ENCODE measurements around the gene TEN1.
"Not testable (repeated sequence)": the region's sequence is repeated elsewhere in the genome, so short reads cannot be mapped to it uniquely, and the experiment has no call there.

TEN1 gene, protein sequence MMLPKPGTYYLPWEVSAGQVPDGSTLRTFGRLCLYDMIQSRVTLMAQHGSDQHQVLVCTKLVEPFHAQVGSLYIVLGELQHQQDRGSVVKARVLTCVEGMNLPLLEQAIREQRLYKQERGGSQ

GRCh38 chr17:75978938-75979704, at the start of gene TEN1, which contains the start of gene ACOX1:
TEN1 (plus strand) TSS chr17:75979240; CDS start chr17:75986193, 6,953 bp downstream.
ACOX1 (minus strand) TSS chr17:75979166; CDS start chr17:75979073, 93 bp downstream.
- peak; percentile 99 for DNase-seq

DNA sequence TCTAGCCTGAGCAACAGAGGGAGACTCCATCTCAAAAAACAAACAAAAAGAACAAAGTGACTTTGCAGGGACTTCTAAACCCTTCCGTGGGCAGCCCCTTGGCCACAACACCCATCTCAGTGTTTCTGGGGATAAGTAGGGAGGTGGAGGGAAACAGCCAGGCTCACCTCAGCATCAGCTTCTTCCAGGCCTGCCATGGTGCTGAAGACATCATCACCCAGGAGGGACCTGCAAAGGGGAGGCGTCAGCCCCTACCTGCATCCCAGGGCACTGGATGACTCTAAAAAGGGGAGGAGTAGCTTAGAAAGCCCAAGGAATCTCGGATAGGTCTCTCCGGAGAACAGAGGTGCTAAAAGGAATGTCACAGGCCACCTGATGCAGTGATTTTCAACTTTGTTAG, 48.0 kb upstream of the TEN1 start:
- no peak for DNase-seq

- DNase-seq, result no peak
Measured at GRCh38 chr17:75932852-75933251, 46.2 kb upstream of the TEN1 start.

- no peak for DNase-seq
Measured at GRCh38 chr17:75933808-75934207, 45.2 kb upstream of the TEN1 start.

GRCh38 chr17:75937652-75938051, 41.4 kb upstream of the TEN1 start:
- DNase-seq, result no peak

DNA sequence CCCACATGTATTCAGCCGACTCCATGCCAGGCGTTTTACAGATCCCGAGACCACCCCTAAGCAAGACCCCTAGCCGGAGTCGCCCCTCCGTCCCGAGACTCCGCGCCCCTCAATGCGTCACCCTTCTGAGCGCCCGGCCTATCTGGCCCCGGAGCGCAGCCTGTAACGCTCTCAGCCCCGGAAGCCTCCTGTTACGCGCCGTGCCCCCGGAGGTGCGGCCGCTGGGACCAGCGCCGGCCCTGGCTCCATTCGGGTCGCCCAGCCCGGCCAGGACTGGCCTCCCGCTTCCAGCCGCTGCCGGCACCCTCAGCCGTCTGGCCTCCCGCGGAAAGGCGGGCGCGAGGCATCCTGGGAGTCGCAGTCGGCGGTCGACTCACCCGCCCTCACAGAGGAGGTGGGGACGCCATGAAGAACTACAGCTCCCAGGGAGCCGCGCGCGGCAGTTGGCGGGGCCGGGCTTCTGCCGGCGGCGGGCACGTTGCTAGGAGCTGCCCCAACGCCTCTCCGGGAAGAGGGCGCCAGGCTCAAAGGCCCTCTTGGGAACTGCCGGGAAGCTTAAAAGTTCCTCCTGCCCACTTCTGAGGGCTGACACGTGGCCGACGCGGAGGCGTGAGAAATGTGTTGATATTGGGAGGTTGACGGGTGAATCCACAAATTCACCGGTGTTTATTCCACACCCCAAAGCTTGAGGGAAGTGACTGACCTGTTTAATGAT, 38.2 kb upstream of the TEN1 start, which contains the start of gene FBF1:
TSS of gene FBF1 (minus strand) at position 316 of the 715 bp plus-strand sequence. CDS start 2,893 bp downstream, outside the sequence.
- peak; percentile 96 for DNase-seq

DNA sequence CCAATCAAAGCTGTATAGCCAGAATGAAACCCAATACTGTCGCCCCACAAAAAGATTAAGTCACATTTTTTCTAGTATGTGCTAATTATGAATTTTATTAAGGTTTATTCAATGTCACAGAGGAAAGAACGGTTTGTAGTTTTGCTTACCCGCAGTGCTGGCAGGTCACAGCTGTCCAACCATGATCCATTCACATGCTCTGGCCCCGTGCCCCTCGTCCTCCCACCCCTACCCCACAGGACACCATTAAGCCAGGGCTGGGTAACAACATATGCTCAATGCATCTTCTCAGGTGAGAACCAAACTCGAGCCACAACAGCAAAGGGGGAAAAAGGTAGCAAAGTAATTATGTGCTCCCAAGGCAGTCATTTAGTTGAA, 37.6 kb upstream of the TEN1 start:
- DNase-seq, result no peak

DNA sequence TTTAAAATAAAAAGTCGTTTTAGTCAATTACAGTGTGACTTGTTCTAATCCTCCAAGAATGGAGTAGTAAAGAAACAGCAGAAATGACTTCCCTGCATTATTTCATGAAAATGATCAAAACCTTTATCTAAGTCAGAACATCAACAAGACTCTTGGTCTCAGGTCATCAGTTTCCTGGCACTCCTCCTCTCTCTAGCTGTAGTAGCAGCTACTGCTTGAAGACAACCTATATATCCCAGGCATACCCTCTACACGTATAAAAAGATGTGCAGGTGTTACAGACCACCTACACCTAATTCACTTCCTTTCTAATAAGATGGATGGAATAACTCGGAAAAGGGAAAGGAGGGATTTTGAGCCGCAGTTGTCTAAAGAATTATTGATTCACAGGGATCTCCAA, 36.6 kb upstream of the TEN1 start:
- no peak for DNase-seq

GRCh38 chr17:75943491-75943890, 35.5 kb upstream of the TEN1 start:
- DNase-seq, result no peak

- DNase-seq, result no peak
Measured at GRCh38 chr17:75945211-75945610, 33.8 kb upstream of the TEN1 start.

DNA sequence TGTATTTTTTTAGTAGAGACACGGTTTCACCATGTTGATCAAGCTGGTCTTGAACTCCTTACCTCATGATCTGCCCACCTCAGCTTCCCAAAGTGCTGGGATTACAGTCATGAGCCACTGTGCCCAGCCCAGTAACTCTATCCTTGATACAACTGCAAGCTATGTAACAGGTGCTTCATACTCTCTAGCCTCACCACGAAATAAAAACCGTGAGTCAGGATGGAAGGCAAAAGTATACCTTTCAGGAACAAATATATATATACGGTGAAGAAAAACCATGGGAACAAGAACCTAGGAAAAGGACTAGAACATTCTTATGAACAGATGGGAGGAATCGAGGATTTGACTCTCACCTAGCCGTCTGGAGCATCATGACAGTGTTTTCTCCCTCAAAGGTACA, 28.6 kb upstream of the TEN1 start:
- DNase-seq, result no peak

DNA sequence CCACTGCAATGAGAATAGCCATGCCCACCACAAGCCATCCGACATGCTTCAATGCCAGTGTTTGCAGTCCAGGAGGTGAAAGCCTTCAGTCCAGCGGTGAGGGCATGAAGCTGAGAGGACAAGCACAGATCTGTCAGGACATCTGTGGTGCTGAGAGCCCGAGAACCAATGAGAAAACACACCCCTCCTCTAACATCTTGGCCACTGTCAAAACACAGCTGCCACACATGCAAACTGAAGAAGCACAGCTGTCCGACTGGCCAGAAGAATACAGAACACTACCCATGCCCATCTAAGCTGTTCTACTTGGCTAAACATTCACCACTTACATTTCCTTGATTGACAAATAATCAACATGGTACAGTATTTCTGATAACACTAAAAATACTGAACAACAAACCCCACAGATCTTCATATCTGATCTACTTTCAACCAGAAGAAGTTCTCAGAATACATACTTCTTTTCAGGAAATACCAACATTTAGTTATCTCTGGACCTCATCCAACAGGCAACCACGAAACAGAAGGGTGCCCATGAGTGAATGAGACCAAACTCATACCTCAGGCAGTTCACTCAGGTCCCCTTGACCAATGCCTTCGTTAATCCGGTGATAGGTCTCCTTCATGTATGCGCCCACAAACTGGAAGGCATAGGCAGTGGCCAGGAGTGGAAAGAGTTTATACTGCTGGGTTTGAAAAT, 28.0 kb upstream of the TEN1 start:
- peak; percentile 53 for DNase-seq

DNA sequence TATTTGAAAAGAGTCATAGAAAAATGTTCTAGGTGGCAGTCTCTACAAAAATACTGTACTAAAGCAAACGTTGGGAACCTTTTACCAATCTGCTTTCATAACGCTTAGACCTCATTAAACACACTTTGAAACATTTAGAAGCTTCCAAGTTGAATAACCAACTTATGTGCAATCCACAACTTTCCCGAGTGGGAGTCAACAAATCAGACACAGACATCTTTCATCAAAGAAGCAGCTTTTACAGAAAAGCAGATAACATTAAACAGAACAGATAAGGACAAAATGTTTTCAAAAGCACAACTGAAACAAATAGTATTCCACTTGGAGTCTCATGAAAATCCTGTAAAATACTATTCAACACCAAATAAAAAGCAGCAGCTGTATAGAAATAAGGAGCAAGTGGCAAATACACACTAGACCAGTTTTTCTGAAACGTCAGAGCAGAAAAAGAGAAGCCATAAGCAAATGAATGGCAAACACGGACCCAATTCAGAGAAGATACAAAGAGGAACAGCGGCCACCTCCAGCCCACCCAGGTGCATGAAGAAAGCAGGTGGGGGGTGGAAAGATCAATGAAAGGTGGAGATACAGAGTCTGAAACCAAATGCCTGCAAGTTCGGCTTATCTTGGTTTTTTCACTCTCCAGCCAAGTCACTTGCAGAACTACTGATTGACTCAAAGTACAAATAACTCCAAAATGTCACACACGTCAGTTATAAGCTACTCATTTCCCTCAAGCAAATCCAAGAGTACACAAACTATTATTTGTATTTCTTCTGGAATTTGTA, 19.8 kb upstream of the TEN1 start:
- DNase-seq, result no peak

DNA sequence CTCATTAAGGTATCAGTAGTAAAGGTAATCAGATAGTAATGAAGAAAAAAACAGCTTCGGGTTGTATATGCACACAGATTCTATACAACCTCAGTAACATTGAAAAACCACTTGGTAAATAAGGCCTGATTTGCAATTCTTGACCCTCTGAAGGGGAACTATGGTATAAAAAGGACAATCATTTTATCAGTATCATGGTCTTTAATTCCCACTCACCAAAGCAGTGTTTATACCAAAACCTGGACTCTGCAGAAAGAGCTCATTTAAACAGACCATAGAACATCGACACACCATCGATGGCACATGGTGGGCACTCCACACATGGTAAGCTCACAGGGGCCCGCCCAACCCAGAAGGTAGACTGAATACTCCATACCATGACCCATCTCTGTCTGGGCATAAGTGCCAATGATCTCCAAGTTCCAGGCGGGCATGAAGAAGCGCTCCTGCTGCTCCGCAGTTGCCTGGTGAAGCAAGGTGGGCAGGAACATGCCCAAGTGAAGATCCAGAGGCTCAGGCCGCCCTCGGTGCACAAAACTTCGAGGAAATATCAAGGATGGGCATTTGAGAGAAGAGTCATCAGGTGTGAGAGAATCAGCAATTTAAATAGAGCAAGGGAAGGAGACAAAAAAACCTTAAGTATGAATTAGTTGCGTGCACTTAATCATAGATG, 19.1 kb upstream of the TEN1 start:
- no peak for DNase-seq

DNA sequence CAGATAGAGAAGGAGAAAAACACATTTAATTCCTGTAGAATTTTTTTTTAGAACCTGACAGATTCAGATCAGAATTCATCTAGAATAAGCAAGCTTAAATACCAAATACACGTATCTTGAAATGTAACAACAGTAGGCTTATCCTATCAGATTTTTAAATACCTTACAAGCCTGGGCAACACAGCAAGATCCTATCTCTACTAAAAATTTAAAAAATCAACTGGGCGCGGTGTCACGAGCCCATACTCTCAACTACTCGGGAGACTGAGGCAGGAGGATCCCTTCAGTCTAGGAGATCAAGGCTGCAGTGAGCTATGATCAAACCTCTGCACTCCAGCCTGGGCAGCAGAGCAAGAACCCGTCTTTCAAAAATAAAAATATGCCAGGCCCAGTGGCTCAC, 13.6 kb upstream of the TEN1 start:
- no peak for DNase-seq

DNA sequence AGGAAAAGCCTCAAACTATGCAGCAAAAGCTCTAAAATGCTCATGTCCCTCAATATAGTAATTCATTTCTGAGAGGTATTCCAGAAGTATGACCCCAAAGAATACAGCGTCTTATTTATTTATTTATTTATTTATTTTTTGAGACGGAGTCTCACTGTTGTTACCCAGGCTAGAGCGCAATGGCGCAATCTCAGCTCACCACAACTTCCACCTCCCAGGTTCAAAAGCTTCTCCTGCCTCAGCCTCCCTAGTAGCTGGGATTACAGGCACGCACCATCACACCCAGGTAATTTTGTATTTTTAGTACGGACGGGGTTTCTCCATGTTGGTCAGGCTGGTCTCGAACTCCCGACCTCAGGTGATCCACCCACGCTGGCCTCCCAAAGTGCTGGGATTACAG, 10.0 kb upstream of the TEN1 start:
- not testable (repeated sequence) for DNase-seq

GRCh38 chr17:75970011-75970523, 9.0 kb upstream of the TEN1 start:
- no peak for DNase-seq

- no peak for DNase-seq
Measured at GRCh38 chr17:75970626-75971025, 8.4 kb upstream of the TEN1 start.

- not testable (repeated sequence) for DNase-seq
Measured at GRCh38 chr17:75975187-75975586, 3.9 kb upstream of the TEN1 start.

GRCh38 chr17:75975757-75976174, 3.3 kb upstream of the TEN1 start:
- no peak for DNase-seq

DNA sequence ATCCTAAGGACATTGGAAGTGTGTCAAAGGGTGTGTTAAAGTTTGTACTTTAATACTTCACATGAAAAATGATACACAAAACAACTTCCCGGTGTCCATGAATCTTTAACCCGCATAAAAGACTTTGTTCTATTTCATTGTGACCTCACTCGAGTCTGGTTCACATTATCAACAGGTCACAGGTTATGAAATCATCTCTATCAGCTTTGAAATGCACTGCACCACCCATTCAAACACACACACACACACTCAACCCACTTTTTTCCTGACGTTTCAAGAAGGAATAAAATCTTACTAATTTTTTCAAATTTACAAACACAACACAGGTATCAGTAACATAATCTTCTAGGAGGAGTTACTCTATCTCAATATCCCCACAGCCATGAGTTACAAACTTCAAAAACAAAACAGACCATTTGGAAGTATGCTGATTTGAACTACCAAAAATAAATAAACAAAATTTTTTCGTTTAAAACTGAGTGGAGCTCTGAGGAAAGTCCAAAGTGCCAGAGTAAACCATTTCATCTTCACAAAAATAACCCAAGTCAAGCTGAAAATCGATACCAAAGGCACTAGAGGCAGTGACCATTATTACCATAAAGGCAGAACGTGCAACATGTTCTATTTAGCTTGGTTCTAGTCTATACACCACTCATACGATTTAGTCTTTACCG, 2.7 kb upstream of the TEN1 start:
- DNase-seq, result no peak
